ENCODE data around the gene C11orf98.
A peak's percentile ranks its signal among the peaks of the same experiment; 100 is the strongest.
"Not testable (repeated sequence)": the region's sequence is repeated elsewhere in the genome, so short reads cannot be mapped to it uniquely, and the experiment has no call there.

C11orf98 gene

GRCh38 chr11:62705880-62706849 lies 41.2 kb upstream of the C11orf98 start:
- Histone ChIP-seq H3K4me1 (ENCODE audit: control insufficient read depth in 1 of 2, insufficient read depth in 2 of 2, low read length in 2 of 2) (peaks cover 23 to 44% of the 10 kb centered on the region in 2 donors), H3K27ac (ENCODE audit: low read length) (peak overlapping the region; percentile 88), H3K9me3 (ENCODE audit: control insufficient read depth in 1 of 2, low read length in 2 of 2) (no peaks in the 10 kb centered on the region), H3K27me3 (ENCODE audit: low read depth, low read length) (no peaks in the 10 kb centered on the region), H3K4me3 (ENCODE audit: low read depth in 1 of 2, low read length in 2 of 2) (peak overlapping the region; percentile 79 to 91), H3K36me3 (ENCODE audit: control insufficient read depth in 1 of 2, insufficient read depth in 2 of 2, low read length in 2 of 2) (peaks cover 2 to 7% of the 10 kb centered on the region in 2 donors)

GRCh38 chr11:62705413-62705812 lies 40.4 kb upstream of the C11orf98 start:
- peak overlapping the region; percentile 88 for H3K27ac ChIP-seq (ENCODE audit: low read length)
- peak overlapping the region; percentile 79 to 91 for H3K4me3 ChIP-seq (ENCODE audit: low read depth in 1 of 2, low read length in 2 of 2)
- no peaks in the 10 kb centered on the region for H3K9me3 ChIP-seq (ENCODE audit: control insufficient read depth in 1 of 2, low read length in 2 of 2)
- peaks cover 22 to 39% of the 10 kb centered on the region in 2 donors for H3K4me1 ChIP-seq (ENCODE audit: control insufficient read depth in 1 of 2, insufficient read depth in 2 of 2, low read length in 2 of 2)
- peaks cover 2 to 3% of the 10 kb centered on the region in 2 donors for H3K36me3 ChIP-seq (ENCODE audit: control insufficient read depth in 1 of 2, insufficient read depth in 2 of 2, low read length in 2 of 2)
- H3K27me3 ChIP-seq (ENCODE audit: low read depth, low read length) = no peaks in the 10 kb centered on the region

- not testable (repeated sequence) for H3K27ac ChIP-seq (ENCODE audit: low read length); H3K36me3 ChIP-seq (ENCODE audit: control insufficient read depth in 1 of 2, insufficient read depth in 2 of 2, low read length in 2 of 2); H3K27me3 ChIP-seq (ENCODE audit: low read depth, low read length); H3K9me3 ChIP-seq (ENCODE audit: control insufficient read depth in 1 of 2, low read length in 2 of 2); H3K4me3 ChIP-seq (ENCODE audit: low read depth in 1 of 2, low read length in 2 of 2)
- peaks cover 17 to 33% of the 10 kb centered on the region in 2 donors for H3K4me1 ChIP-seq (ENCODE audit: control insufficient read depth in 1 of 2, insufficient read depth in 2 of 2, low read length in 2 of 2)
Observed at GRCh38 chr11:62703921-62704320, 38.9 kb upstream of the C11orf98 start.

- Histone ChIP-seq H3K9me3 (ENCODE audit: control insufficient read depth in 1 of 2, low read length in 2 of 2) (no peaks in the 10 kb centered on the region), H3K27ac (ENCODE audit: low read length) (no peak overlapping the region), H3K4me3 (ENCODE audit: low read depth in 1 of 2, low read length in 2 of 2) (no peak overlapping the region), H3K27me3 (ENCODE audit: low read depth, low read length) (no peaks in the 10 kb centered on the region), H3K4me1 (ENCODE audit: control insufficient read depth in 1 of 2, insufficient read depth in 2 of 2, low read length in 2 of 2) (peaks cover 13 to 19% of the 10 kb centered on the region in 2 donors), H3K36me3 (ENCODE audit: control insufficient read depth in 1 of 2, insufficient read depth in 2 of 2, low read length in 2 of 2) (peaks cover 0 to 3% of the 10 kb centered on the region in 2 donors)
Observed at GRCh38 chr11:62702246-62702645, 37.2 kb upstream of the C11orf98 start.

GRCh38 chr11:62694455-62695167 lies 29.6 kb upstream of the C11orf98 start:
- no peaks in the 10 kb centered on the region for H3K9me3 ChIP-seq (ENCODE audit: control insufficient read depth in 1 of 2, low read length in 2 of 2)
- H3K27ac ChIP-seq (ENCODE audit: low read length) = no peak overlapping the region
- peaks cover 25 to 30% of the 10 kb centered on the region in 2 donors for H3K36me3 ChIP-seq (ENCODE audit: control insufficient read depth in 1 of 2, insufficient read depth in 2 of 2, low read length in 2 of 2)
- H3K27me3 ChIP-seq (ENCODE audit: low read depth, low read length) = no peaks in the 10 kb centered on the region
- H3K4me1 ChIP-seq (ENCODE audit: control insufficient read depth in 1 of 2, insufficient read depth in 2 of 2, low read length in 2 of 2) = peaks cover 0 to 12% of the 10 kb centered on the region in 2 donors
- H3K4me3 ChIP-seq (ENCODE audit: low read depth in 1 of 2, low read length in 2 of 2) = no peak overlapping the region

GRCh38 chr11:62693624-62694023 lies 28.6 kb upstream of the C11orf98 start:
- Histone ChIP-seq H3K36me3 (ENCODE audit: control insufficient read depth in 1 of 2, insufficient read depth in 2 of 2, low read length in 2 of 2) (peaks cover 25 to 30% of the 10 kb centered on the region in 2 donors), H3K4me1 (ENCODE audit: control insufficient read depth in 1 of 2, insufficient read depth in 2 of 2, low read length in 2 of 2) (peaks cover 0 to 12% of the 10 kb centered on the region in 2 donors)
- H3K27me3 ChIP-seq (ENCODE audit: low read depth, low read length); H3K4me3 ChIP-seq (ENCODE audit: low read depth in 1 of 2, low read length in 2 of 2); H3K9me3 ChIP-seq (ENCODE audit: control insufficient read depth in 1 of 2, low read length in 2 of 2); H3K27ac ChIP-seq (ENCODE audit: low read length): not testable (repeated sequence)

- H3K27ac ChIP-seq (ENCODE audit: low read length) = peak within 1 kb of the TSS; percentile 74
- H3K4me1 ChIP-seq (ENCODE audit: control insufficient read depth in 1 of 2, insufficient read depth in 2 of 2, low read length in 2 of 2) = peaks cover 0 to 12% of the 10 kb centered on the region in 2 donors
- H3K4me3 ChIP-seq (ENCODE audit: low read depth in 1 of 2, low read length in 2 of 2) = peak within 1 kb of the TSS; percentile 47 to 49
- H3K36me3 ChIP-seq (ENCODE audit: control insufficient read depth in 1 of 2, insufficient read depth in 2 of 2, low read length in 2 of 2) = peaks cover 25 to 30% of the 10 kb centered on the region in 2 donors
- H3K9me3 ChIP-seq (ENCODE audit: control insufficient read depth in 1 of 2, low read length in 2 of 2) = no peaks in the 10 kb centered on the region
- H3K27me3 ChIP-seq (ENCODE audit: low read depth, low read length) = no peaks in the 10 kb centered on the region
Observed at GRCh38 chr11:62689421-62690183, 24.6 kb upstream of the C11orf98 start, which contains the start of gene LRRN4CL. Gene LRRN4CL, minus strand, starts transcription at chr11:62689530. Its CDS starts 1,022 bp downstream, at chr11:62688508.

GRCh38 chr11:62688491-62688890 lies 23.5 kb upstream of the C11orf98 start:
- peak overlapping the region; percentile 47 for H3K4me3 ChIP-seq (ENCODE audit: low read depth in 1 of 2, low read length in 2 of 2)

GRCh38 chr11:62687508-62688396 lies 22.7 kb upstream of the C11orf98 start:
- Histone ChIP-seq H3K27ac (ENCODE audit: low read length) (no peak overlapping the region), H3K4me1 (ENCODE audit: control insufficient read depth in 1 of 2, insufficient read depth in 2 of 2, low read length in 2 of 2) (peaks cover 0 to 12% of the 10 kb centered on the region in 2 donors), H3K4me3 (ENCODE audit: low read depth in 1 of 2, low read length in 2 of 2) (peak overlapping the region; percentile 47), H3K9me3 (ENCODE audit: control insufficient read depth in 1 of 2, low read length in 2 of 2) (no peaks in the 10 kb centered on the region), H3K36me3 (ENCODE audit: control insufficient read depth in 1 of 2, insufficient read depth in 2 of 2, low read length in 2 of 2) (peaks cover 22 to 27% of the 10 kb centered on the region in 2 donors), H3K27me3 (ENCODE audit: low read depth, low read length) (no peaks in the 10 kb centered on the region)

More at GRCh38 chr11:62688491-62688890, 23.5 kb upstream of the C11orf98 start:
- Histone ChIP-seq H3K36me3 (ENCODE audit: control insufficient read depth in 1 of 2, insufficient read depth in 2 of 2, low read length in 2 of 2) (peaks cover 25 to 30% of the 10 kb centered on the region in 2 donors), H3K4me1 (ENCODE audit: control insufficient read depth in 1 of 2, insufficient read depth in 2 of 2, low read length in 2 of 2) (peaks cover 0 to 12% of the 10 kb centered on the region in 2 donors), H3K27me3 (ENCODE audit: low read depth, low read length) (no peaks in the 10 kb centered on the region), H3K9me3 (ENCODE audit: control insufficient read depth in 1 of 2, low read length in 2 of 2) (no peaks in the 10 kb centered on the region), H3K27ac (ENCODE audit: low read length) (peak overlapping the region; percentile 49)

GRCh38 chr11:62682518-62682917 lies 17.5 kb upstream of the C11orf98 start:
- no peaks in the 10 kb centered on the region for H3K27me3 ChIP-seq (ENCODE audit: low read depth, low read length)
- H3K27ac ChIP-seq (ENCODE audit: low read length) = no peak overlapping the region
- peaks cover 0 to 5% of the 10 kb centered on the region in 2 donors for H3K36me3 ChIP-seq (ENCODE audit: control insufficient read depth in 1 of 2, insufficient read depth in 2 of 2, low read length in 2 of 2)
- peaks cover 6 to 15% of the 10 kb centered on the region in 2 donors for H3K4me1 ChIP-seq (ENCODE audit: control insufficient read depth in 1 of 2, insufficient read depth in 2 of 2, low read length in 2 of 2)
- H3K9me3 ChIP-seq (ENCODE audit: control insufficient read depth in 1 of 2, low read length in 2 of 2) = no peaks in the 10 kb centered on the region
- H3K4me3 ChIP-seq (ENCODE audit: low read depth in 1 of 2, low read length in 2 of 2) = no peak overlapping the region

Data from muscle layer of duodenum (tissue), 2 donors.